ENCODE data around the gene TP53I13. TPM values are rescaled to one million over a fixed set of nuclear protein-coding genes. Genes with fewer than 3 reads are reported as not detected.

TP53I13 gene
- total and polyA plus RNA-seq, 2 of the 13 experiments (the other 11 are each of a cell fraction or from before 2014, with no cell fraction given): 16.9 to 25.7 TPM

DNA sequence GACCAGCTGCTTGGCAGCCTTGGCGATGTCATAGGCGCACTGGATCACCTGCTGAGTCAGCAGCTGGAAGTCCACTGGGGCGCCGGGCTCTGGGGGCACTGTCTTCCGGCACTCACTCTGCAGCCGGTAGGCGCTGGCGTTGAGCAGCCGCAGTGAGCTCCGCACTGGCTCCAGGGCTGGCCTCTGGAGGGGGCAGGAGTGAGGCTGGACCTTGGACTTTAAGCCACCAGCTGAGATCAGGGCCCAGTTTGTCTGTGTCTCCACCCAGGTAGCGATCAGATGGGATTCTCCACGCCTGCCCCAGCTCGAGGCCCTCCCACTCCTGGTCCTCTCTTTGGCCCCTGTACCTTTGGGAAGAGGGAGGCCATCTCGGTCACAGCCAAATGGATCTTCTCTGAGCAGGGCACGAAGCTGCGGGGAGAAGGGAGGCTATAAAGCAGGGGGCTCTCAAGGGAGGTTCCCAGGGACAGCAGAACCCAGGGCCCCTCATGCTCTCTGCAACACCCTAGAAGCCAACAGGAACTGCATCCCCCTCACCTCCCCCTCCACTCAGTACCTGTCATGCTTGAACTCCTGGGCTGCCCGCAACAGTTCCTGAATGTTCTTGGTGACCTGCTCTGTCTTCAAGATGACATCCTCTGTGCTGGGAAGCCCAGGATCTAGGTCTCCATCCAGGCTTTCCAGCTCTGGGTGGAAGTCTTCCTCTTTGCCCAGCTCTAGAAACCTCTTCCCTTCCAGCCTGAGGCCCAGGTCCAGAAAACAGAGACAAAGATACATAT is 6.4 kb downstream of the TP53I13 start (continued):
- TF ChIP-seq FOXP1 (IDR thresholded peaks at IDR 0.05) (no peak), FOXP1 (CRISPR knock-in tag; IDR thresholded peaks at IDR 0.05) (peak; percentile 19; the same call in 1 of the 2 replicates), SNAPC2 (CRISPR knock-in tag; IDR thresholded peaks at IDR 0.05) (no peak), ZNF777 (CRISPR knock-in tag; IDR thresholded peaks at IDR 0.05) (peak; percentile 57; the same call in 1 of the 2 replicates), ZNF580 (CRISPR knock-in tag; IDR thresholded peaks at IDR 0.05; ENCODE audit: borderline replicate concordance, low read depth) (peak; percentile 46; the same call in 1 of the 2 replicates), IRX3 (CRISPR knock-in tag; IDR thresholded peaks at IDR 0.05; ENCODE audit: borderline replicate concordance, low read depth) (no peak), YY1 (IDR thresholded peaks at IDR 0.05; ENCODE audit: insufficient read depth, insufficient replicate concordance, low read depth, low read length) (peak; percentile 51)
- TF ChIP-seq, protein P1, sequence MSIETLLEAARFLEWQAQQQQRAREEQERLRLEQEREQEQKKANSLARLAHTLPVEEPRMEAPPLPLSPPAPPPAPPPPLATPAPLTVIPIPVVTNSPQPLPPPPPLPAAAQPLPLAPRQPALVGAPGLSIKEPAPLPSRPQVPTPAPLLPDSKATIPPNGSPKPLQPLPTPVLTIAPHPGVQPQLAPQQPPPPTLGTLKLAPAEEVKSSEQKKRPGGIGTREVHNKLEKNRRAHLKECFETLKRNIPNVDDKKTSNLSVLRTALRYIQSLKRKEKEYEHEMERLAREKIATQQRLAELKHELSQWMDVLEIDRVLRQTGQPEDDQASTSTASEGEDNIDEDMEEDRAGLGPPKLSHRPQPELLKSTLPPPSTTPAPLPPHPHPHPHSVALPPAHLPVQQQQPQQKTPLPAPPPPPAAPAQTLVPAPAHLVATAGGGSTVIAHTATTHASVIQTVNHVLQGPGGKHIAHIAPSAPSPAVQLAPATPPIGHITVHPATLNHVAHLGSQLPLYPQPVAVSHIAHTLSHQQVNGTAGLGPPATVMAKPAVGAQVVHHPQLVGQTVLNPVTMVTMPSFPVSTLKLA (IDR thresholded peaks at IDR 0.05): no peak

- ATAC-seq (no peak), DNase-seq (ENCODE audit: low spot score) (no peak), FAIRE-seq (no peak)
- no peak overlapping the region for H3K9ac ChIP-seq (ENCODE audit: insufficient read depth, low read depth, low read length)
- no peaks in the 10 kb centered on the region for H3K79me2 ChIP-seq (ENCODE audit: insufficient read depth, low read length)
- H3K9me3 ChIP-seq (ENCODE audit: low read length): no peaks in the 10 kb centered on the region
- H3K4me2 ChIP-seq (ENCODE audit: low read depth, low read length): peak overlapping the region; percentile 59; the same call in 1 of the 2 replicates
- CTCF ChIA-PET (ENCODE audit: low intra/inter-chr PET ratio, low total read pairs): interaction anchor here (1.0 to 1.2 kb wide), 2 partner anchors 16 to 43 kb away, joined by 4 to 5 read pairs; no protein-coding TSS in a partner anchor
- peak; percentile 10; the same call in 1 of the 2 replicates for TF ChIP-seq CCDC6 (CRISPR knock-in tag; IDR thresholded peaks at IDR 0.05)
- 0 out of 2 replicates have a peak, but pooled peaks have one; percentile 8 for TF ChIP-seq MYC (CRISPR knock-in tag; IDR thresholded peaks at IDR 0.05; ENCODE audit: borderline replicate concordance)
- 0 out of 2 replicates have a peak, but pooled peaks have one; percentile 21 for TF ChIP-seq NRL (CRISPR knock-in tag; IDR thresholded peaks at IDR 0.05; ENCODE audit: borderline replicate concordance)
- TF ChIP-seq ZNF564 (CRISPR knock-in tag; IDR thresholded peaks at IDR 0.05): no peak
- TF ChIP-seq, protein P2, sequence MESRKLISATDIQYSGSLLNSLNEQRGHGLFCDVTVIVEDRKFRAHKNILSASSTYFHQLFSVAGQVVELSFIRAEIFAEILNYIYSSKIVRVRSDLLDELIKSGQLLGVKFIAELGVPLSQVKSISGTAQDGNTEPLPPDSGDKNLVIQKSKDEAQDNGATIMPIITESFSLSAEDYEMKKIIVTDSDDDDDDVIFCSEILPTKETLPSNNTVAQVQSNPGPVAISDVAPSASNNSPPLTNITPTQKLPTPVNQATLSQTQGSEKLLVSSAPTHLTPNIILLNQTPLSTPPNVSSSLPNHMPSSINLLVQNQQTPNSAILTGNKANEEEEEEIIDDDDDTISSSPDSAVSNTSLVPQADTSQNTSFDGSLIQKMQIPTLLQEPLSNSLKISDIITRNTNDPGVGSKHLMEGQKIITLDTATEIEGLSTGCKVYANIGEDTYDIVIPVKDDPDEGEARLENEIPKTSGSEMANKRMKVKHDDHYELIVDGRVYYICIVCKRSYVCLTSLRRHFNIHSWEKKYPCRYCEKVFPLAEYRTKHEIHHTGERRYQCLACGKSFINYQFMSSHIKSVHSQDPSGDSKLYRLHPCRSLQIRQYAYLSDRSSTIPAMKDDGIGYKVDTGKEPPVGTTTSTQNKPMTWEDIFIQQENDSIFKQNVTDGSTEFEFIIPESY (CRISPR knock-in tag; IDR thresholded peaks at IDR 0.05): peak; percentile 18; the same call in 1 of the 2 replicates
- no peak for TF ChIP-seq NFYC (CRISPR knock-in tag; IDR thresholded peaks at IDR 0.05)
- TF ChIP-seq HNRNPL (IDR thresholded peaks at IDR 0.05; ENCODE audit: low read depth, low read length): 0 out of 2 replicates have a peak, but pooled peaks have one; percentile 47
- TF ChIP-seq AGO2 (optimal IDR thresholded peaks at IDR 0.05; ENCODE audit: low read depth, low read length): peak; percentile 1
- no peak for TF ChIP-seq TRIM24 (CRISPR knock-in tag; IDR thresholded peaks at IDR 0.05)
- TF ChIP-seq SP4 (CRISPR knock-in tag; IDR thresholded peaks at IDR 0.05): peak; percentile 23; the same call in 1 of the 2 replicates
- no peaks in the 10 kb centered on the region for H4K20me1 ChIP-seq (ENCODE audit: insufficient read depth, low read length)
- no peak overlapping the region for H2AFZ ChIP-seq (ENCODE audit: low read length)
- POLR2A ChIA-PET: interaction anchor here (1.1 to 1.6 kb wide), 3 partner anchors 10 to 281 kb away, joined by 3 to 23 read pairs (median 16); partner anchors contain the start of genes ABHD15, ANKRD13B and NUFIP2
- BruUV-seq (replicated peaks): no TSS peak
- H3K27ac ChIP-seq (ENCODE audit: extremely low read length, insufficient read depth, low read length): peak overlapping the region; percentile 60
- intact Hi-C loops (cut with micrococcal nuclease; ENCODE audit: unreplicated experiment): loop anchor here (2.0 kb wide), 1 partner anchor 15 kb away; no protein-coding TSS in a partner anchor
- WGBS (ENCODE audit: low lambda C conversion rate): 89% methylated on average over 15 of the region's 28 CpGs
- no peak overlapping the region for H3K4me3 ChIP-seq (replicated peaks in 1 of 3; ENCODE audit: insufficient read depth in 1 of 3, low read depth in 2 of 3, low read length in 3 of 3)
- H3K4me1 ChIP-seq (ENCODE audit: insufficient read depth, low read length): peaks cover 23% of the 10 kb centered on the region
- no peaks in the 10 kb centered on the region for H3K27me3 ChIP-seq (ENCODE audit: control insufficient read depth in 1 of 2, insufficient read depth in 2 of 2, low read length in 2 of 2)
- peaks cover 5 to 17% of the 10 kb centered on the region in 2 experiments; a peak in 4 of 5 replicates for H3K36me3 ChIP-seq (replicated peaks in 1 of 2; ENCODE audit: control insufficient read depth in 1 of 2, insufficient read depth in 2 of 2, low read length in 2 of 2)
- in situ Hi-C loops (cut with HindIII; ENCODE audit: extremely low pct_ligation_motif_present, low pct_unique_long_range_greater_than_20kb): no loop called here
These were observed 7.2 kb downstream of the TP53I13 start for GRCh38 chr17:29575511-29576213.

Measured in HepG2 (cell line).